Measurements from ENCODE around the gene TFPI.
"Not testable (repeated sequence)": the region's sequence is repeated elsewhere in the genome, so short reads cannot be mapped to it uniquely, and the experiment has no call there.

The TFPI gene

GRCh38 chr2:187527262-187527661, 27.0 kb downstream of the TFPI start:
- DNase-seq: no peak

- DNase-seq: no peak
These were observed 27.4 kb downstream of the TFPI start for GRCh38 chr2:187526792-187527191.

GRCh38 chr2:187525163-187525900, 28.9 kb downstream of the TFPI start:
- no peak for DNase-seq

GRCh38 chr2:187523325-187523724, 30.9 kb downstream of the TFPI start:
- no peak for DNase-seq

- no peak for DNase-seq
These were observed 34.1 kb downstream of the TFPI start for GRCh38 chr2:187520121-187520624.

GRCh38 chr2:187519419-187520120, 34.7 kb downstream of the TFPI start:
- no peak for DNase-seq

GRCh38 chr2:187517750-187518361, 36.4 kb downstream of the TFPI start:
- not testable (repeated sequence) for DNase-seq

- not testable (repeated sequence) for DNase-seq
These were observed 37.4 kb downstream of the TFPI start for GRCh38 chr2:187516630-187517510.

- no peak for DNase-seq
These were observed 39.3 kb downstream of the TFPI start for GRCh38 chr2:187514930-187515329.

- DNase-seq: not testable (repeated sequence)
These were observed 39.9 kb downstream of the TFPI start for GRCh38 chr2:187514235-187514829.

- not testable (repeated sequence) for DNase-seq
These were observed 40.6 kb downstream of the TFPI start for GRCh38 chr2:187513460-187514234.

GRCh38 chr2:187511356-187512315, 42.6 kb downstream of the TFPI start:
- no peak for DNase-seq

GRCh38 chr2:187510419-187511355, 43.5 kb downstream of the TFPI start:
- DNase-seq: not testable (repeated sequence)

- DNase-seq: no peak
These were observed 44.4 kb downstream of the TFPI start for GRCh38 chr2:187509667-187510417.

GRCh38 chr2:187506416-187506815, 47.8 kb downstream of the TFPI start:
- DNase-seq: no peak

GRCh38 chr2:187505065-187505672, 49.1 kb downstream of the TFPI start:
- no peak for DNase-seq

GRCh38 chr2:187504312-187504921, 49.8 kb downstream of the TFPI start:
- DNase-seq: no peak

All from NCI-H1048 (cell line).